GM23338 (cell line): ENCODE measurements around the gene ARFGAP2. TPM values are rescaled to one million over a fixed set of nuclear protein-coding genes. Genes with fewer than 3 reads are reported as not detected.
A peak's percentile ranks its signal among the peaks of the same experiment; 100 is the strongest.

Experiments
- ATAC-seq: fragments of 200-7000 bp; cut with Tn5 transposase; 3 replicates; pipeline ENCODE4 v1.9.1; 2020
- DNase-seq: peaks from one replicate; pipeline ENCODE4 v3.0.0-alpha.2; 2015; ENCODE audit warnings: low spot score
- H2AFZ ChIP-seq: fragments of 200-600 bp; sonication (generic); 2 replicates; pipeline ENCODE4 v1.8.0; 2016; ENCODE audit warnings: antibody characterized with exemption, mild to moderate bottlenecking, moderate library complexity
- H3F3A ChIP-seq: fragments of 200-600 bp; sonication (generic); replicated peaks from 2 replicates; pipeline ENCODE4 v1.8.0; 2017; ENCODE audit warnings: antibody characterized with exemption, mixed run types, low read depth
- H3K27ac ChIP-seq: fragments of 200-600 bp; sonication (generic); 2 replicates; pipeline ENCODE4 v1.6.1; 2016; ENCODE audit warnings: low read depth
- H3K27me3 ChIP-seq: fragments of 200-600 bp; sonication (generic); 2 replicates; pipeline ENCODE4 v1.8.0; 2016; ENCODE audit warnings: mild to moderate bottlenecking, mixed run types, moderate library complexity; ENCODE audit not compliant: insufficient read depth
- H3K36me3 ChIP-seq: fragments of 200-600 bp; sonication (generic); 2 replicates; pipeline ENCODE4 v1.8.0; 2016; ENCODE audit warnings: mild to moderate bottlenecking; ENCODE audit not compliant: insufficient read depth
- H3K4me1 ChIP-seq: fragments of 200-600 bp; sonication (generic); 2 replicates; pipeline ENCODE4 v1.8.0; 2016; ENCODE audit warnings: mild to moderate bottlenecking, moderate library complexity; ENCODE audit not compliant: insufficient read depth
- H3K4me2 ChIP-seq: fragments of 200-600 bp; sonication (generic); 2 replicates; pipeline ENCODE4 v1.7.1; 2017; ENCODE audit warnings: mixed run types
- H3K4me3 ChIP-seq: fragments of 200-600 bp; sonication (generic); 2 replicates; pipeline ENCODE4 v1.6.1; 2016; ENCODE audit warnings: mixed run types
- H3K79me2 ChIP-seq: fragments of 200-600 bp; sonication (generic); replicated peaks from 2 replicates; pipeline ENCODE4 v1.8.0; 2017; ENCODE audit warnings: mild to moderate bottlenecking; ENCODE audit not compliant: insufficient read depth
- H3K9me2 ChIP-seq: fragments of 200-600 bp; sonication (generic); 2 replicates; pipeline ENCODE4 v1.8.0; 2017; ENCODE audit not compliant: insufficient read depth
- H4K20me1 ChIP-seq: fragments of 200-600 bp; sonication (generic); replicated peaks from 2 replicates; pipeline ENCODE4 v1.8.0; 2017; ENCODE audit warnings: mild to moderate bottlenecking; ENCODE audit not compliant: insufficient read depth
- H3K27ac Mint-ChIP-seq: 2 replicates; pipeline ENCODE4 v1.8.0; 2020; ENCODE audit warnings: inconsistent platforms, mild to moderate bottlenecking, moderate library complexity, mixed read lengths
- H3K27me3 Mint-ChIP-seq: 3 replicates; pipeline ENCODE4 v1.8.0; 2022; ENCODE audit warnings: low read depth, mild to moderate bottlenecking, moderate library complexity, mixed read lengths, inconsistent platforms; ENCODE audit not compliant: insufficient read depth, poor library complexity
- H3K36me3 Mint-ChIP-seq: 3 replicates; pipeline ENCODE4 v1.8.0; 2021; ENCODE audit warnings: low read depth, mild to moderate bottlenecking, inconsistent platforms, moderate library complexity, mixed read lengths
- H3K4me1 Mint-ChIP-seq: 3 replicates; pipeline ENCODE4 v1.8.0; 2020; ENCODE audit warnings: mild to moderate bottlenecking, inconsistent platforms, mixed read lengths
- H3K4me3 Mint-ChIP-seq: 3 replicates; pipeline ENCODE4 v1.8.0; 2021; ENCODE audit warnings: moderate library complexity, mild to moderate bottlenecking, inconsistent platforms, mixed read lengths
- H3K9me3 Mint-ChIP-seq: 3 replicates; pipeline ENCODE4 v1.8.0; 2020; ENCODE audit warnings: moderate library complexity, mild to moderate bottlenecking, inconsistent platforms, mixed read lengths
- CREB1 ChIP-seq: fragments of 250-450 bp; sonication (Bioruptor Pico); IDR thresholded peaks from 2 replicates; pipeline ENCODE4 v1.5.0; 2020; ENCODE audit warnings: low read depth, mild to moderate bottlenecking, moderate library complexity
- CTCF ChIP-seq, 2 experiments: fragments of 200-600 bp in 1 of 2; sonication (generic) in 1 of 2; conservative IDR thresholded peaks; 2 replicates each; pipeline versions ENCODE4 v1.5.1 to v1.6.1; 2016 to 2017; ENCODE audit warnings: antibody characterized with exemption in 2 of 2, low read depth in 2 of 2, mild to moderate bottlenecking in 2 of 2, moderate library complexity in 1 of 2
- EZH2 ChIP-seq: fragments of 200-600 bp; sonication (generic); IDR thresholded peaks from one replicate; pipeline ENCODE4 v1.8.0; 2017; ENCODE audit warnings: antibody characterized with exemption, mild to moderate bottlenecking, low read depth; ENCODE audit not compliant: unreplicated experiment
- JUNB ChIP-seq: IDR thresholded peaks from one replicate; pipeline ENCODE4 v1.6.1; 2016; ENCODE audit warnings: antibody characterized with exemption; ENCODE audit not compliant: unreplicated experiment
- NANOG ChIP-seq: IDR thresholded peaks from 2 replicates; pipeline ENCODE4 v1.6.1; 2016; ENCODE audit warnings: antibody characterized with exemption, borderline replicate concordance
- POLR2AphosphoS5 ChIP-seq: IDR thresholded peaks from 2 replicates; pipeline ENCODE4 v1.6.1; 2016; ENCODE audit warnings: antibody characterized with exemption, low read depth
- ZNF331 ChIP-seq: fragments of 250-450 bp; sonication (Bioruptor Pico); IDR thresholded peaks from 2 replicates; pipeline ENCODE4 v1.5.0; 2020; ENCODE audit warnings: low read depth, mild to moderate bottlenecking, moderate library complexity
- polyA plus RNA-seq: library from polyadenylated mRNA; unstranded; fragments of >200 nt; fragmentation: Nextera tagmentation; extraction: Ambion mirVana; gene quantifications from 2 replicates; pipeline ENCODE4 v1.2.1, GENCODE V29; 2016
- total RNA-seq: library from RNA; depleted of rRNA; stranded (reverse); fragments of >200 nt; shearing (Covaris generic); gene quantifications from 2 replicates; pipeline ENCODE4 v1.2.3, GENCODE V29; 2014

ARFGAP2 gene
- total and polyA plus RNA-seq, 2 experiments from 2014 or later = 25.6 to 122 TPM

DNA sequence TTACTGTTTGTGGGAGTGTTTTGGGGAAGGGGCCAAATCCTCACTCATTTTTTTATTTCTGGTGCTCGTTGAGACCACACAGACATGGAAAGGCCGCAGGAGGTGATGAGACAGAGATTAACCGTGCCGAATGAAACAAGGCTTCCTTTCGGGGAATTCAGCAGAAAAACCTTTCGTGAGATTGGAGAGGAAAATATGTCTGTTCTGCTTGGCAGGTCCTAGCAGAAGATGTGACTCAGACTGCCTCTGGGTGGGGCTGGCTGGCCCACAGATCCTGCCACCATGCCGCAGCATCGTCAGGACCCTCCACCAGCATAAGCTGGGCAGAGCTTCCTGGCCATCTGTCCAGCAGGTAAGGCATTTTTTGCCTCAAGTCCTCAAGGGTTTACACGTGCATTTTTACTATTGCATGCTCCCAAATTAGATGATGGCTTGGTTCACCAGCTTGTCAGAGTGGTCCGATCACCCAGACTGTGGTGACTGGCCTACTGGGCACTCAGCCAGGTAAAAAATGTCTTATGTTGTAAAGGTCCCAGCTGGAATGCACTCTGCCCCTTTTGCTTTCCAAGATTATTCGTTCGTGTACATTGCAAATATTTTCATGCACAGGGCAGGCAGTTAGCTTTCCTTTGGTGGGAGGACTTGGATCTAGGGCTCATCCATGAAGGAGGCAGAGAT is 39.6 kb upstream of the ARFGAP2 start:
- Histone ChIP-seq H3K79me2 (peaks cover 39% of the 10 kb centered on the region), H4K20me1 (no peaks in the 10 kb centered on the region; the same call in none of the 2 replicates), H3K4me1 (peaks cover 17% of the 10 kb centered on the region), H3K27me3 (no peaks in the 10 kb centered on the region), H3K36me3 (peaks cover 4% of the 10 kb centered on the region), H2AFZ (no peak overlapping the region), H3K4me3 (peak overlapping the region; percentile 77), H3K4me2 (peak overlapping the region; percentile 92), H3K27ac (peak overlapping the region; percentile 99), H3F3A (peaks cover 15% of the 10 kb centered on the region; the same call in 1 of the 2 replicates), H3K9me2 (no peaks in the 10 kb centered on the region)
- ATAC-seq = peak; percentile 4; the same call in 1 of the 3 replicates
- DNase-seq = no peak
- Mint-ChIP-seq H3K4me3 (peak overlapping the region; percentile 91), H3K9me3 (no peaks in the 10 kb centered on the region), H3K27ac (peak overlapping the region; percentile 98), H3K27me3 (peaks cover 3% of the 10 kb centered on the region), H3K36me3 (peaks cover 28% of the 10 kb centered on the region), H3K4me1 (peaks cover 21% of the 10 kb centered on the region)
- TF ChIP-seq CTCF (conservative IDR thresholded peaks at IDR 0.05; ENCODE audit: low read depth in 2 of 2) = peak in 1 of 2 experiments; percentile 31; a peak in 1 of 4 replicates
- no peak for TF ChIP-seq CREB1 (CRISPR knock-in tag)
- 0 out of 2 replicates have a peak, but pooled peaks have one; percentile 20 for TF ChIP-seq POLR2AphosphoS5

- Mint-ChIP-seq H3K4me3 (peak overlapping the region; percentile 91), H3K27ac (peak overlapping the region; percentile 98), H3K27me3 (peaks cover 3% of the 10 kb centered on the region), H3K36me3 (peaks cover 24% of the 10 kb centered on the region), H3K9me3 (no peaks in the 10 kb centered on the region), H3K4me1 (peaks cover 21% of the 10 kb centered on the region)
- peaks cover 15% of the 10 kb centered on the region; the same call in 1 of the 2 replicates for H3F3A ChIP-seq
- H3K36me3 ChIP-seq = peaks cover 4% of the 10 kb centered on the region
- H3K4me2 ChIP-seq = peak overlapping the region; percentile 92
- peaks cover 17% of the 10 kb centered on the region for H3K4me1 ChIP-seq
- no peak for DNase-seq
- no peak; the same call in 2 of the 3 replicates for ATAC-seq
- peaks cover 39% of the 10 kb centered on the region for H3K79me2 ChIP-seq
- peak overlapping the region; percentile 99 for H3K27ac ChIP-seq
- no peaks in the 10 kb centered on the region; the same call in none of the 2 replicates for H4K20me1 ChIP-seq
- peak overlapping the region; percentile 77 for H3K4me3 ChIP-seq
- no peaks in the 10 kb centered on the region for H3K9me2 ChIP-seq
- H2AFZ ChIP-seq = peak overlapping the region; percentile 38; the same call in 1 of the 2 replicates
- TF ChIP-seq JUNB (no peak), EZH2 (no peak), NANOG (peak; percentile 3; the same call in 1 of the 2 replicates), ZNF331 (no peak)
- H3K27me3 ChIP-seq = no peaks in the 10 kb centered on the region
These were observed 38.8 kb upstream of the ARFGAP2 start for GRCh38 chr11:47215366-47215910.
